Retina (tissue), 1 donor: Measurements from ENCODE around the gene TACSTD2.
"Not testable (repeated sequence)": the region's sequence is repeated elsewhere in the genome, so short reads cannot be mapped to it uniquely, and the experiment has no call there.

Experiments used
- DNase-seq: peaks from one replicate; pipeline ENCODE4 v3.0.0-alpha.2; 2016

Gene TACSTD2, protein sequence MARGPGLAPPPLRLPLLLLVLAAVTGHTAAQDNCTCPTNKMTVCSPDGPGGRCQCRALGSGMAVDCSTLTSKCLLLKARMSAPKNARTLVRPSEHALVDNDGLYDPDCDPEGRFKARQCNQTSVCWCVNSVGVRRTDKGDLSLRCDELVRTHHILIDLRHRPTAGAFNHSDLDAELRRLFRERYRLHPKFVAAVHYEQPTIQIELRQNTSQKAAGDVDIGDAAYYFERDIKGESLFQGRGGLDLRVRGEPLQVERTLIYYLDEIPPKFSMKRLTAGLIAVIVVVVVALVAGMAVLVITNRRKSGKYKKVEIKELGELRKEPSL

DNA sequence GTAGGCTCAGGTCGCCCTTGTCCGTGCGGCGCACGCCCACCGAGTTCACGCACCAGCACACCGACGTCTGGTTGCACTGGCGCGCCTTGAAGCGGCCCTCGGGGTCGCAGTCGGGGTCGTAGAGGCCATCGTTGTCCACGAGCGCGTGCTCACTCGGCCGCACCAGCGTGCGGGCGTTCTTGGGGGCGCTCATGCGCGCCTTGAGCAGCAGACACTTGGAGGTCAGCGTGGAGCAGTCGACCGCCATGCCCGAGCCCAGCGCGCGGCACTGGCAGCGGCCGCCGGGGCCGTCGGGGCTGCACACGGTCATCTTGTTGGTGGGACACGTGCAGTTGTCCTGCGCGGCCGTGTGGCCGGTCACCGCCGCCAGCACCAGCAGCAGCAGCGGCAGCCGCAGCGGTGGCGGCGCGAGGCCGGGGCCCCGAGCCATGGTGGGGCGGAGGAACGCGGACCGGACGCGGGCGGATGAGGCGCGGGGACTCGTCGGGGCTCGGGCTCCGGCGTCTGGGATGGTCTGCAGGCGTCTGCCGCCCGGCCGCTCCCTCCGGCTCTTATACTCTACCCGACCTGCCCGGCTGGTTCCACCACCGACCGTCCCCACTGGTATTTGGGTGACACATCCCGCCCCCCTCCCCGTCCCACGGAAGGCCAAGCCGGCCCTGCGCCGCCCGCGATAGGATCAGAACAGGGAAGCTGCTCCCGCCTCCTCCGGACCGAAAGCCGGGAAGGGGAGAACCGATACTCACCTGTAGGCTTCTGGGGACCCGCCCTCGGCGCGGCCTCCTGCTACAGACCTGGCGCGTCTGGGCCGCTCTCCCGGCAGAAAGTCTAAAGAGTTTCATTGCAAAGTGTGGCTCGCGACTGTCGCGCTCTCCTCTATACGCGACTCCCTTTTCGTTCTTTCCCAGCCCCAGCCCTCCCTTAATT is at the start of gene TACSTD2:
TSS of gene TACSTD2 (minus strand) at position 526 of the 927 bp plus-strand sequence. CDS start at position 430, 96 bp downstream.
- DNase-seq, result peak; percentile 76

DNA sequence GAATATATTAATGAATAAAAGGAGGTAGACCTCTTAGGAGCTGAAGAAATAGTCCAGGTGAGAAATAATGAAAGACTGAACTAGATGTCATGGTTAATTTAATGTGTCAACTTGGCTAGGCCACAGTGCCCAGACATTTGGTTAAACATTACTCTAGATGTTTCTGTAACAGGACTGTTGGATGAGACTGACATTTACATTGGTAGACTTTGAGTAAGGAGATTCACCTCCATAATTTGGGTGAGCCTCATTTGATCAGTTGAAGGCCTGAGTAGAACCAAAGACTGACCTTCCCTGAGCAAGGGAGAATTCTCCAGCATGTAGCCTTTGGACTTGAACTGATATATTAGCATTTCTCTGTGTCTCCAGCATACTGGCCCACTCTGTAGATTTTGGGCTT is 49.2 kb upstream of the TACSTD2 start:
- no peak for DNase-seq

DNA sequence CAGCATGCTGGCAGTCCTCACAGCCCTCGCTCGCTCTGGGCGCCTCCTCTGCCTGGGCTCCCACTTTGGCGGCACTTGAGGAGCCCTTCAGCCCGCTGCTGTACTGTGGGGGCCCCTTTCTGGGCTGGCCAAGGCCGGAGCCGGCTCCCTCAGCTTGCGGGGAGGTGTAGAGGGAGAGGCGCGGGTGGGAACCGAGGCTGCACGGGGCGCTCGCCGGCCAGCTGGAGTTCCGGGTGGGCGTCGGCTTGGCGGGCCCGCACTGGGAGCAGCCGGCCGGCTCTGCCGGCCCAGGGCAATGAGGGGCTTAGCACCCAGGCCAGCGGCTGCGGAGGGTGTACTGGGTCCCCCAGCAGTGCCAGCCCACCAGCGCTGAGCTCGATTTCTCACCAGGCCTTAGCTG is 46.2 kb upstream of the TACSTD2 start:
- DNase-seq, result not testable (repeated sequence)

DNA sequence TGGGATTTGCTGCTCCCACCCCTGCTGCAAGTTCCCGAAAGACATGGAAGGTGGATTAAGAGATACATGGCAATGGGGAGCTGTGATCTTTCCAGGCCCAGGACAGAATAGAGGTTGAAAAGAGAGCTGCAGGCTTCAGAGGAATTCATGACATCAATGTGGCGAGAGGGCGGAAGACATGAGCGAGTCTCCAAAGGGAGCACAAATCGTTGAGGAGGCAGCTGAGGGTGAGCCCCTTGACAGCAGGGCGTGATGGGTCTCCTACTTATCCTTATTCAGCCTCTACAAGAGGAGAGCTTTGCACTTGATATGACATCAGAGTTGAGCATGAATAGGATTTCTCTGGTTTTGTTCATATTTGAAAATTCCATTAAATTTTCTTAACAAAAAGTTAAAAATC is 45.5 kb upstream of the TACSTD2 start:
- no peak for DNase-seq

DNA sequence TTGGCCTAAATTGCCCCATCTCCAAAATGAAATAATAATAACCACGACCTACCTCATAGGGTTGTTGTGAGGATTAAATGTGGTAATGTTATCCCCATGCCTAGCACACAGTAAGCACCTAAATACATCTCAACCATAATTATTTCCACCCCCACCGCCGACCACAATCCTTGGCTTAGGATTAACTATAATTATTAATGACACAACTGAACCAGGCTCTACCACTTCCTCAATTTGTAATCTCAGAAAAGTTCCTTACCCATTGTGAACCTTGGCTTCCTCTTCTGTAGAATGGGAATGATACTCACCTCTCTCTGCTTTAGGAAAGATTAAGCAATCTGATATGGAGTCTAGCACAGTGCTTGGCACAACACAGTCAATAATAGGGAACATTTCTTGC is 44.3 kb upstream of the TACSTD2 start:
- no peak for DNase-seq

DNA sequence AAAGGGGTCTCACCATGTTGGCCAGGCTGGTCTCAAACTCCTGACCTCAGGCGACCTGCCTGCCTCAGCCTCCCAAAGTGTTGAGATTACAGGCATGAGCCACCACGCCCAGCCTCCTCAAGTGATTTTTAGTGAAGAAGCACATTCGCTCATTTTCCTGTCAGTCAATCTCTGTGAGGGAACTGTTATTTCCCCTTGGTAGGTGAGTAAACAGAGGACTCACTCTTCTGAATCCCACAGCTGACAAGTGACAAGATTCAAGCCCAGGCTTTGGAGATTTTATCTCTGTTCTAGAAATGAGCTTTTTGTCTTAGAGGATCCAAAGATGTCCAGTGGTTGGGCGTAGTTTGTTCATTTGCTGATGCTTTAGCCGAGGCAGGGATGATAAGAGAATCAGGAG is 43.9 kb upstream of the TACSTD2 start:
- no peak for DNase-seq

DNA sequence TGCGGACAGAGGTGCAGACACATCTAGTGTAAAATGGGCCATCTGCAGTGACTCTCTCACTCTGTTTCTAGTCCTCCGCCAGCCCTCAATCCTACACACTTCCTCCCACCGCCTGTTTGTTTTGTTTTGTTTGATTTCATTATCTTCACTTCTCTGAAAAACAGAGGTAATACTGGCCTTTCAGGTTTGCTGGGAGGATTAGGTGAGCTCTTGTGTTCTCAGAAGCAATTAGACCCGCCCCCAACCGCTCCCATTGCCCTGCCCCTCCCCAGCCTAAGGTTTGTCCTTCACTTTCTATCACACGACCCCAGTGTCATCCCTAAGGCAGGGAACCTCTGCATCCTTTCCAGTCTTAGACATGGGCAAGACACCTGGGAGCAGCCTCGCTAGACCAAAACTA is 43.2 kb upstream of the TACSTD2 start:
- no peak for DNase-seq

DNA sequence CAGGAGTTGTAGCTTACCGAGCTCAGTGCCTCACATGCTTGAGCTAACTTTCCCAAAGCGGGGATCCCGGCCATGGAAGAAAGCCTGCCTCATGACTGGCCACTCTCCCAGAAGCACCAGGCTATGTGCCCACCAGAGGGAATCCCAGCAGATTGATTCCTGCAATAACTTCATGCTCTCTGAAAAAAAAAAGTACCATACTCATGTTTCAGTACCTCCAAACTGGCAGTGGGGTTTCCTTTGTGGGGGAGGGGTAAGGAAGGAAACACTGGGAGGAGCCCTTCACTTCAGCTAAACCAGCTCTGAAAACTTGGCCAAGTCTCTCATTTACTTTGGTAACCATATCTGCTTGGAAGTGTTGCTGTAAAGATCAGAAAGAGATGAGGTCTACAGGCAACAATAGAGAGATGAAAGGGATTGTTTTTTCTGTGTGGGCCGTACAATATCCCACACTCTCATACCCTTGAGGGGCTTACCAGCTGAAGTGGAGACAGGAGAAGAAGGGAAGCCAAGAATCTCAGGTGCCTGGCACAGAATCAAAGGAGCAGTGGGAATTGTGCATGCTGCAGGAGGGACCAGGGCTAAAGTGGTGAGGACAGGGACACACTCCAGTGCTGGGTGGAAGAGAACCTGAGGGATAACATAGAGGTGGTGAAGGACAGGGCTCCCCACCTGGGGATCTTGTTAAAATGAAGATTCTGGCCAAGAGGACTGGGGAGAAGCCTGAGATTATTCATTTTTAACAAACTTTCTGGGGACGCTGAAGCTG is 42.4 kb upstream of the TACSTD2 start:
- no peak for DNase-seq

DNA sequence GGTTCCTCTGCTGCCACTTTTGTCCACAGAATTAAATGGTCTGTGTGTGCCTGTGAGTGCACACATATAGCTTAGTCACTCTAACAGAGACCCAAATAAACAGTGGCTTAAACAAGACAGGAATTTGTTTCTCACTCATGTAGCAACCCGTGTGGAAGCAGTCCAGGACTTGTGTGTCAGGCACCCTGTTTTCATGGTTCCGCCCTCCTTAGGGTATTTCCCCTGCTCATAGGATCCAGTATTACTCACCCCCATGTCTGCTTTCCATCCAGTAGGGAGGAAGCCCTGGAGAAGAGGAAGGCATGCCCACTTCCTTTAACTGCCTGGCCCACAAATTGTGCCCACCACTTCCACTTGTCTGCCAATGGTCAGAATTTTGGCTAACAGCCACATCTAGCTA is 41.3 kb upstream of the TACSTD2 start:
- DNase-seq, result no peak

DNA sequence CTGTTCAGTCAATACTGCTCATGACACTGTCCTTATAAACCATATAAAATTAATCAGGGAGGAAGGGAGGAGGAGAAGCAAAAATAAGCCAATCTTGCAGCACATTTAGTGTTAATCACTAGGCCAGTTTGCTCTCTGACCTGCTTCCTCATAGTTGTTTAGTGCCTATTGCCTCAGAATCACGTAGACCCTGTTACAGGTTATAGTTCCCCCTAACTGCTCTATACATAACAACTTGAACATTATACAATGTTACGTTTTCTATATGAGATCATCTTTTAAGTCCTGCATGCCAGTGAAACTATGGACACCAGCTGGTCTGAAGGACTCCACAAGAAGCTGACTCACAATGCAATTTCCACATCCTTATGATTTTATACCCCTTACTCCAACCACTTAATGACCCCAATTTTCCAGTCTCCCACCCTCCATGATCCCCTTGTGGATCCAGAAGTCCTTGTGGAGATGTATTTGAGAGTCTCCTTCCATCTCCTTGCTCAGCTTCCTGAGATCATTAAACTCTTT is 34.9 kb upstream of the TACSTD2 start:
- DNase-seq, result no peak

DNA sequence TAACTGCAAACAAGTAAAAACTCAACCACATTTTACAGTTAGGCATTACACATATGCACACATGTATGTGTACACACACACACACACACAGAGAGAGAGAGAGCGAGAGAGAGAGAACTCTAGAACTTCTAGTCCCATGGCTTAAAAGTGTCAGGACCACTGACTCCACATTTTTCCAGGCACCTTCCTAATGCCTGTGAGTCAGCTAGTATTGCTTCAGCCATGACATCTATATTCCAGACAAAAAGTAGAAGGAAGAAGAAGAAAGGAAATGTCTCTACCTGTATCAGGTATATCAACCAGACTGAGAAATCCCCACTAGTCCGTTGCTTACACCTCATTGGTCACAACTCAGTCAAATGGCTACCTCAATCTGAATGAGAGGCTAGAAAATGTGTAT is 31.9 kb upstream of the TACSTD2 start:
- no peak for DNase-seq

DNA sequence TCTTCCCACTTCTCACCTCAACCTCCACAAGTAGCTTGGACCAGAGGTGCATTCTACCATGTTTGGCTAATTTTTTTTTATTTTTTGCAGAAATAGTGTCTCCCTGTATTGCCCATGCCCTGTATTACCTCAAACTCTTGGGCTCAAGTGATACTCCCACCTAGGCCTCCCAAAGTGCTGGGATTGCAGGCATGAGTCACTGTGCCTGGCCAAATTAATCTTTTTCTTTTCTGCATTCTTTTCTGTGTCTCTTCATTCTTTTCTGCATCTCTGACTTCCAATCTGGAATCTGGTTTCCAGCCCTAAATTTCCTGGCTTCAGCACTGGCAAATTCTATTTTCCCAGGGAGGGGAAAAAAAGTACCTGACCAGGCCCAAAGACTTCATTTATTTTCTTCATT is 31.2 kb upstream of the TACSTD2 start:
- DNase-seq, result no peak

DNA sequence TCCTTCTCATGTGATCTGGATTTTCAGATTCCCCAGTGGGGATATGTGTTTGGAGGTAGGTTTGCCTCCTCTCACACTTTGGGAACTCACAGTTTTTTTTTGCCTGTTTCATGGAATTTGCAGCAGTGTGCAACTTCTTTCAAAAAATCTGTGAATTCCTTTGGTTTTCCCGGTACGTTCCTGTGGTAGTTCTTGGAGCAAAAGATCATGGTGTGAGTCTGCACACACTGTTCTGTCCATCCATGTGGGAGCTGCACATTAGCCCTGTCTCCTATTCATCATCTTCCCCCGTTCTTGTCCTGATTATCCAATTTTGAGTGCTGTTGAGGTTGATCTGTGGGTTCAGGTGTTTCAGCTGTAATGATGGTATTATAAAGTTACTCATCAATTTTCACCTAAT is 30.3 kb upstream of the TACSTD2 start:
- DNase-seq, result no peak

DNA sequence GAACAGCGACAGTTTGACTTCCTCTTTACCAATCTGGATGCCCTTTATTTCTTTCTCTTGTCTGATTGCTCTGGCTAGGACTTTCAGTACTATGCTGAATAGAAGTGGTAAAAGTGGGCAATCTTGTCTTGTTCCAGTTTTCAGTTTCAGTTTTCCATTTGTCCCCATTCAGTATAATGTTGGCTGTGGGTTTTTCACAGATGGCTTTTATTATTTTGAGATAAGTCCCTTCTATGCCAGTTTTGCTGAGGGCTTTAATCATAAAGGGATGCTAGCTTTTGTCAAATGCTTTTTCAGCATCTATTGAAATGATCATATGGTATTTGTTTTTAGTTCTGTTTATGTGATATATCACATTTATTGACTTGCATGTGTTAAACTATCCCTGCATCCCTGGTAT is 24.9 kb upstream of the TACSTD2 start:
- DNase-seq, result not testable (repeated sequence)

DNA sequence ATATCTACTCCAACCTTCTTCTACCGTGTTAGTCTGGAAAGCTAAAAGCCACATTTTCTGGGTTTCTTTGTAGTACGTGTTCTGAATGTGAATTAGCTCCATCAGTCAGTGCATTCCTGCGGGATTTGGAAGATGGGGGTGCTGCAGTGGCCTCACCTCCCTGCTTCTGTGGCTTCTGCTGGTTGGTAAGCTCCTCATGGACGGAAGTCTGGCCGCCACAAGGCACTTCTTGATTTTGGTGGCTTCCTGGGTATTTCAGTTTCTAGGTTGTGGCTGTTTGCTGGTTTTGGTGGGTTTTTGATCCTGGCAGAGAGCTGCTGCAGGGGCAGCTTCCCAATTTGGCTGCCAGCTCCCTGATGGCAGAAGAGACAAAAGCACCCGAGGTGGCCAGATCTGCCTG is 20.9 kb upstream of the TACSTD2 start:
- DNase-seq, result no peak

DNA sequence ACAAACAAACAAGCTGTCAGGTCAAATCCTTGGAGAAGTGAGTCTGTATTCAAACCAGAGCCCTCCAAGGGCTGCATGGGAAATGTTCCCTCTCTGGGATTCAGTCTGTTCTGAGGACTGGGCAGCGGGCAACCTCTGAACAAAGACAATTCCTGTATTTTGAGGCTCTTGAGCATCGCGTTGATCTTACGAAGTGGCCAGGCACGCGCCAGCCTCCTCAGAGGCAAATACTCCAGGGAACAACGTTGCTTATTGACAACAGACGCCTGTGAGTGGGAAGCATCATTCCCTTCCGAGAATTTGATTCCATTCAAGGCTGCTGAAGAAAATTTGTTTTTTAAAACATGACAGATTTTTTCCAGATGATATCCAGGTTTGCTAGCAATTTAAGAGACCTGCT is 20.0 kb upstream of the TACSTD2 start:
- no peak for DNase-seq

DNA sequence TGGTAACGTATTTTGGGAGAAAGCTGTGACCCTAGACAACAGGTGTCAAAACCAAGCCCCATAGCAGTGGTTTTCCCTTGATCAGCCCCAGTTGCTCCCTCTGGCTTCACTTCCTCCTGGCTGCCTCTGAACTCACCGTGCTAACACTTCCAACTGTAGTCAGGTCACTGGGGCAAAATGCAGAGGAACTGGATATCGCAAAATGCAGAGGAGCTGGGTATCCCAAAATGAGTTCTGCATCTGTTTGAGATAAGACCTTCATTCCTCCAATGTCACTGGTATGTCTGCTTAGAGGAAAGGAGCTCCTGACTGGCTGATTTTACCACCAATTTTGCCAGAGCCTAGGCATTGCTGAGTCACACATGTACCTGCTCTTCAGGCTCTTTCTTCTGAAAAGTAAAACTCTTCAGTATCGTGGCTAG is 19.6 kb upstream of the TACSTD2 start:
- DNase-seq, result no peak

DNA sequence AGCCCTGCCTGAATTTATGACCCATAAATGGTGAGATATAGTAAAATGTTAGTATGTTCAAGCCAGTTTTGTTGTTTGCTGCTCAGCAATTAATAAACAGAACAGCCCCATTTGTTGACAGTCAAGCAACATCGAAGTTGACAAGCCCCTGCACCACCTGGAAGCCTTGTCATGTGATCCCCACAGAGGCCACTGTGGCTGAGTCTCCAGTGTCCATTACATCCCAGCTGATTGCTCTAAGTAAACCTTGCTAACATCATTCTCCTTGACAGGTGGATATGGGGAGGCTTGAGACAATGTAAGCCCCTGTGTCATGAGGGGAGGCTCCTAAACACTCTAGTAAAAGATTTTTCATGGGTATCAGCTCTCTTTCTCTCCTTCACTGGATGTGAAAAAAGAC is 17.5 kb upstream of the TACSTD2 start:
- DNase-seq, result no peak

DNA sequence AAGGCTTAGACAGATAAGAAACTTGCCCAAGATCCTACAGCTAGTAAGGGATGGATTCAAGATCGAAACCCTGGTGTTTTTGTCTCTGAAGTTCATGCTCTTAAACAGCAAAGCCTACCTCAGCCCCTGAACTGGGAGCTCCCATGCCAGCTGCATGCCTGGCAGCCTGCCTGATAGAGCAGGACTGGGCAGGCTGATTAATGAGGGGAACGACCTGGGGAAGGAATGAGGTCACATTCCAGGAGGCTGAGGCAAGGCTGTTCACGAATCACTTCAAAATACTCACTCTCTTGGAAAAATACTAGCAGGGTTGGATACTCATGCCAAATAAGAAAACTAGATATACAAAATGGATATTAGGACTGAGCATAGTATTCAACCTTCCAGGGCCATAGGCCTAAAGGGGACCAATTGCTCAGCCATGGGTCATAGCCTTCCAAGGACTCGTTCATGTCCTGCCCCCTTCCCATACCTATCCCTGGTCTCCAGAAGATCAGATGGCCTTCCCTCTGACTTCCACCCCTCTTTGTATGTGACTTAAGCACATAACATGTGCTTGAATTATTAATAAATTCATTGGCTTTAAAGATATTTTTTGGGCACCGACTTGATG is 15.6 kb upstream of the TACSTD2 start:
- DNase-seq, result peak; percentile 25

DNA sequence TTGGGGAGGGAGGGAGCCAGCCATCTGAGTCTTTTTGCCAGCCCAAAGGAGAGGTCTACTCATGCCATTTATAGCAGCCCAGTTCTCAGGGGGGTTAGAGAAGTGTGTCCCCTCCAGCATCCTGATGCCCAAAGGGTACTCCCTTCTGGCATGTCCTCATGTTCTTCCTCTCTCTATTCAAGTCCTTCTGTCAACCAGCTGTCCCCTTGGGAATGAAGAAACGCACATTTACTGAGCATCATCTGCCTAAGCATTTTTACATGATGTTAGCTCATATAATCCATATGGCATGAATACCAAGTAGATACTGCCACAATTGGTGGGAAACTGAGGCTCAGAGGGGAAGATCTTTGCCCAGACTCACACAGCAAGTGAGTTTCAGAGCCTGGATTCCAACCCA is 14.8 kb upstream of the TACSTD2 start:
- no peak for DNase-seq

DNA sequence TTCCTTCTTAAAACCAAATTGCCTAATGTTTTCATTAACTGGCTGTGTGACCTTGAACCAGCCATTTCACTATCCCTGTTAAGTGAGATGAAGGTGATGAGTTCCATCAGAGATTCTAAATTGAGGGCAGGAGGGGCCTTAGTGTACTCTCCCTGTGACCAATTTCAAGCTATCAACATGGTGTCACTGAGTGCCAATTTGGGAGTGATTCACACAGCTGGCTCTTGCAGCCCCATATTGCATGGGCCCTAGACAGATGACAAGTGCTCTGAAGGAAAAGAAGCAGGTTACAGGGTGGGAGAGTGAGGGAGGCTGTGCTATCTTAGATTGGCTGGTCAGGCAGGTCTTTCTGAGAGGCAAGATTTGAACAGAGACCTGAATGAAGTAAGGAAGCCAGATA is 13.0 kb upstream of the TACSTD2 start:
- no peak for DNase-seq

DNA sequence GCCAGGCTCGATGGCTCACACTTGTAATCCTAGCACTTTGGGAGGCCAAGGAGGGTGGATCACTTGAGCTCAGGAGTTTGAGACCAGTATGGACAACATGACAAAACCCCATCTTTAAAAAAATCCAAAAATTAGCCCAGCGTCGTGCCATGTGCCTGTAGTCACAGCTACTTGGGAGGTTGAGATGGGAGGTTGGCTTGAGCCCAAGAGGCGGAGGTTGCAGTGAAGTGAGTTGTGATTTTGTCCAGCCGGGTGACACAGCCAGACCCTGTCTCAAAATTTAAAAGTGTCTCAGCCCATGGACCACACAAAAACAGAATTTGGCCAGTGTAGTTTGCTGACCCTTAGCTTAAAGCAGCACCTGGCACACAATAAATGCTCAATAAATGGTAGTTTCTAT is 11.3 kb upstream of the TACSTD2 start:
- no peak for DNase-seq

DNA sequence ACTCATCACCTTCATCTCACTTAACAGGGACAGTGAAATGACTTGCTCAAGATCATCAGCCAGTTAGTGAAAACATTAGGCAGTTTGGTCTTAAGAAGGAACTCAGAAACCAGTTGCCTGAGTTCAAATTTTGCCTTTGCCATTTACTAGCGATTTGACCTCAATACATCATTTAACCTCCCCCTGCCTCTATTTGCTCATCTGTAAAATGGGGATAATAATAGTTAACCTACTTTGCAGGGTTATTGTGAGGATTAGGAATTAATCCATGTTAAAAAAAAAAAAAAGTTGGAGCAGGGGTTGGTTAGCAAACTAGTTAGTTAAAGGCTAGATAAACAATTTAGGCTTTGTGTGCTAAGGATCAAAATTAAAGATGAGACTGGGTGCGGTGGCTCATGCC is 10.6 kb upstream of the TACSTD2 start:
- no peak for DNase-seq
